Omental fat pad (tissue), 4 donors: ENCODE measurements around the gene SMPD4. TPM values are rescaled to one million over a fixed set of nuclear protein-coding genes. Genes with fewer than 3 reads are reported as not detected.
A peak's percentile ranks its signal among the peaks of the same experiment; 100 is the strongest.
"Not testable (repeated sequence)": the region's sequence is repeated elsewhere in the genome, so short reads cannot be mapped to it uniquely, and the experiment has no call there.

Experiments
- ATAC-seq: fragments of 150-250 bp; one replicate; pipeline ENCODE4 v1.9.1; 2016; ENCODE audit warnings: mild to moderate bottlenecking, moderate library complexity; ENCODE audit not compliant: low FRiP score
- DNase-seq: peaks from one replicate; pipeline ENCODE4 v3.0.0-alpha.2; 2019; ENCODE audit warnings: low spot score
- CTCF ChIP-seq, 3 donors: fragments of 450-650 bp; IDR thresholded peaks; one replicate each; pipeline ENCODE4 v1.5.1; 2016 to 2017; ENCODE audit warnings: antibody characterized with exemption in 3 of 3, mild to moderate bottlenecking in 3 of 3, moderate library complexity in 2 of 3
- total RNA-seq, 4 donors: library from RNA; depleted of rRNA; stranded (reverse); fragments of >200 nt; gene quantifications; one replicate each; pipeline ENCODE4 v1.1.0, GENCODE V29; 2016

SMPD4 gene
- total RNA-seq, 4 donors from 2014 or later: 21.8 to 39.1 (median 29.4) TPM

GRCh38 chr2:130183512-130184373, 2.3 kb upstream of the SMPD4 start:
- no peak for TF ChIP-seq CTCF (IDR thresholded peaks at IDR 0.05)
- ATAC-seq: no peak
- no peak for DNase-seq

GRCh38 chr2:130182826-130183511, 1.6 kb upstream of the SMPD4 start:
- ATAC-seq: peak; percentile 30

GRCh38 chr2:130181880-130182682, 679 bp upstream of the SMPD4 start, which contains the start of gene MZT2B:
Gene MZT2B, plus strand, starts transcription at chr2:130182262. Its CDS starts 21 bp downstream, at chr2:130182283.
- peak; percentile 94 for ATAC-seq
- peak in 2 of 3 donors; percentile 6 to 94 for TF ChIP-seq CTCF (IDR thresholded peaks at IDR 0.05)

More at GRCh38 chr2:130182826-130183511, 1.6 kb upstream of the SMPD4 start:
- not testable (repeated sequence) for DNase-seq

GRCh38 chr2:130180404-130181324, 738 bp downstream of the SMPD4 start:
- not testable (repeated sequence) for DNase-seq, ATAC-seq

More at GRCh38 chr2:130181880-130182682, 679 bp upstream of the SMPD4 start, which contains the start of gene MZT2B:
- DNase-seq: peak; percentile 49

- ATAC-seq, DNase-seq: not testable (repeated sequence)
These were observed 6.5 kb downstream of the SMPD4 start for GRCh38 chr2:130174866-130175265.

- DNase-seq (no peak), ATAC-seq (no peak)
- TF ChIP-seq CTCF (IDR thresholded peaks at IDR 0.05): no peak
These were observed 11.5 kb downstream of the SMPD4 start for GRCh38 chr2:130169896-130170295.

GRCh38 chr2:130169163-130169562, 12.2 kb downstream of the SMPD4 start:
- DNase-seq, ATAC-seq: not testable (repeated sequence)

- not testable (repeated sequence) for DNase-seq, ATAC-seq
These were observed 14.8 kb downstream of the SMPD4 start for GRCh38 chr2:130166611-130167010.
